SH-SY5Y (cell line): ENCODE data around the gene CFAP20DC.

Experiments used
- GATA2 ChIP-seq: IDR thresholded peaks from 2 replicates; pipeline ENCODE4 v1.6.1; 2011; ENCODE audit warnings: mild to moderate bottlenecking, low read depth, low read length
- GATA3 ChIP-seq: IDR thresholded peaks from 2 replicates; pipeline ENCODE4 v1.6.1; 2011; ENCODE audit warnings: low read depth, mild to moderate bottlenecking, low read length, moderate library complexity

GRCh38 chr3:58965865-58966264, 84.0 kb downstream of the CFAP20DC start:
- TF ChIP-seq GATA3 (no peak), GATA2 (no peak)
